Cardiac muscle cell (in vitro differentiated cells and primary cell): ENCODE results near the gene BMI1. TPM values are rescaled to one million over a fixed set of nuclear protein-coding genes. Genes with fewer than 3 reads are reported as not detected.

Source experiments
- DNase-seq, 2 donors: peaks; one replicate each; pipeline versions ENCODE4 v3.0.0 to v3.0.0-alpha.2; 2010 to 2017; ENCODE audit warnings: low read depth in 1 of 2, low spot score in 1 of 2
- H3K27ac ChIP-seq: fragments of 200-600 bp; sonication (generic); 2 replicates; pipeline ENCODE4 v1.5.1; 2016
- H3K27me3 ChIP-seq: fragments of 200-600 bp; sonication (generic); 2 replicates; pipeline ENCODE4 v1.6.0; 2016; ENCODE audit warnings: control low read depth
- H3K36me3 ChIP-seq: fragments of 200-600 bp; sonication (generic); 2 replicates; pipeline ENCODE4 v1.5.1; 2016; ENCODE audit warnings: control low read depth
- H3K4me1 ChIP-seq: fragments of 200-600 bp; sonication (generic); 2 replicates; pipeline ENCODE4 v1.8.1; 2017; ENCODE audit warnings: low read depth, mild to moderate bottlenecking, mixed run types
- H3K4me3 ChIP-seq: fragments of 200-600 bp; sonication (generic); 2 replicates; pipeline ENCODE4 v1.5.1; 2016; ENCODE audit warnings: mild to moderate bottlenecking
- H3K9me3 ChIP-seq: fragments of 200-600 bp; sonication (generic); 2 replicates; pipeline ENCODE4 v1.5.1; 2017; ENCODE audit warnings: low read depth, mild to moderate bottlenecking, control low read depth
- polyA plus RNA-seq: library from polyadenylated mRNA; unstranded; fragments of >200 nt; fragmentation: Nextera tagmentation; extraction: Ambion mirVana; gene quantifications from 2 replicates; pipeline ENCODE4 v1.2.1, GENCODE V29; 2016
- total RNA-seq: library from RNA; depleted of rRNA; stranded (reverse); fragments of >200 nt; gene quantifications from 2 replicates; pipeline ENCODE4 v1.2.3, GENCODE V29; 2016
- TF ChIP-seq, protein P1 (sequence below): IDR thresholded peaks from 2 replicates; pipeline ENCODE4 v1.5.1; 2012; ENCODE audit warnings: low read depth, mild to moderate bottlenecking, low read length

Gene BMI1
- total and polyA plus RNA-seq, 2 experiments from 2014 or later = 10.4 to 16.7 TPM

DNA sequence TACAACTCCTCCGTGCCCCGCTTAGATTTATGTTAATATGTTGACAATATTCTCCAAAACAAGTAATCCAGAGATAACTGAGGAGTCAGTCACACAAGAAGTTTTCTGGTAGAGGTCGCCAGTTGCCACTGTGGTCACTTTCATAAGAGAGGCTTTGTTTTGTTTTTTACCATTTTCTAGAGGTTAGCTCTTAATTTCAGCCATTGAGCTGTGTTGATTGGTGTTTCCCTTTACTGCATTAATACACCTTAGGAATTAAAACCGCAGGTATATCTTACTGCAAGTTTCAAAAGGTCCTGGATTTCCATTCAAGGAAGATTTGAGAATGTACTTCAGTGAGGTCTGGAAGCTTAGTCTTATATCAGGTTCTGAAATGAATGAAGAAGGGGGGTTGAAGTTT is 3.5 kb downstream of the BMI1 start:
- Histone ChIP-seq H3K27ac (no peak overlapping the region), H3K27me3 (peaks cover 55% of the 10 kb centered on the region), H3K4me3 (peak overlapping the region; percentile 59), H3K36me3 (peaks cover 16% of the 10 kb centered on the region), H3K4me1 (peaks cover 16% of the 10 kb centered on the region), H3K9me3 (no peaks in the 10 kb centered on the region)
- TF ChIP-seq, protein P1, sequence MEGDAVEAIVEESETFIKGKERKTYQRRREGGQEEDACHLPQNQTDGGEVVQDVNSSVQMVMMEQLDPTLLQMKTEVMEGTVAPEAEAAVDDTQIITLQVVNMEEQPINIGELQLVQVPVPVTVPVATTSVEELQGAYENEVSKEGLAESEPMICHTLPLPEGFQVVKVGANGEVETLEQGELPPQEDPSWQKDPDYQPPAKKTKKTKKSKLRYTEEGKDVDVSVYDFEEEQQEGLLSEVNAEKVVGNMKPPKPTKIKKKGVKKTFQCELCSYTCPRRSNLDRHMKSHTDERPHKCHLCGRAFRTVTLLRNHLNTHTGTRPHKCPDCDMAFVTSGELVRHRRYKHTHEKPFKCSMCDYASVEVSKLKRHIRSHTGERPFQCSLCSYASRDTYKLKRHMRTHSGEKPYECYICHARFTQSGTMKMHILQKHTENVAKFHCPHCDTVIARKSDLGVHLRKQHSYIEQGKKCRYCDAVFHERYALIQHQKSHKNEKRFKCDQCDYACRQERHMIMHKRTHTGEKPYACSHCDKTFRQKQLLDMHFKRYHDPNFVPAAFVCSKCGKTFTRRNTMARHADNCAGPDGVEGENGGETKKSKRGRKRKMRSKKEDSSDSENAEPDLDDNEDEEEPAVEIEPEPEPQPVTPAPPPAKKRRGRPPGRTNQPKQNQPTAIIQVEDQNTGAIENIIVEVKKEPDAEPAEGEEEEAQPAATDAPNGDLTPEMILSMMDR = no peak
- no peak for DNase-seq

DNA sequence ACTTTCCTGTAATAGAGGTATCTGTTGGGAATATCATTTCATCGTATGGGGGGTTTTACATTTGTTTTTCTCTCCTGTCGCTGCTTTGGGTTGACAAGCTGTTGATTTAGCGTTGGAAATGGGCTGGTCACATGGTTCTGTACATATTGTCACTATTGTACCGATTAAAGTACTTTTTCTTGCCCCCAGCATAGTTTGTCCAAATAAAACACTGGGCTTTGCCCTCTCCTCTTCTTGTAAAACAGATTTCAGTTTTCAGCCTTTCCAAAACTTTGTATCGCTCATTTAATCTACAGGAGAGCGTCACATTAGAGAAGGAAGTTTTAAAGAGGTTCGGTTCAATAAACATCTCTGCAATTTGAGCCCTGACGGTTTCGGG is 4.0 kb downstream of the BMI1 start:
- H3K36me3 ChIP-seq = peaks cover 21% of the 10 kb centered on the region
- TF ChIP-seq, protein P1 = no peak
- peak overlapping the region; percentile 59 for H3K4me3 ChIP-seq
- H3K27me3 ChIP-seq = peaks cover 55% of the 10 kb centered on the region
- no peak overlapping the region for H3K27ac ChIP-seq
- no peak for DNase-seq
- peaks cover 16% of the 10 kb centered on the region for H3K4me1 ChIP-seq
- H3K9me3 ChIP-seq = no peaks in the 10 kb centered on the region

DNA sequence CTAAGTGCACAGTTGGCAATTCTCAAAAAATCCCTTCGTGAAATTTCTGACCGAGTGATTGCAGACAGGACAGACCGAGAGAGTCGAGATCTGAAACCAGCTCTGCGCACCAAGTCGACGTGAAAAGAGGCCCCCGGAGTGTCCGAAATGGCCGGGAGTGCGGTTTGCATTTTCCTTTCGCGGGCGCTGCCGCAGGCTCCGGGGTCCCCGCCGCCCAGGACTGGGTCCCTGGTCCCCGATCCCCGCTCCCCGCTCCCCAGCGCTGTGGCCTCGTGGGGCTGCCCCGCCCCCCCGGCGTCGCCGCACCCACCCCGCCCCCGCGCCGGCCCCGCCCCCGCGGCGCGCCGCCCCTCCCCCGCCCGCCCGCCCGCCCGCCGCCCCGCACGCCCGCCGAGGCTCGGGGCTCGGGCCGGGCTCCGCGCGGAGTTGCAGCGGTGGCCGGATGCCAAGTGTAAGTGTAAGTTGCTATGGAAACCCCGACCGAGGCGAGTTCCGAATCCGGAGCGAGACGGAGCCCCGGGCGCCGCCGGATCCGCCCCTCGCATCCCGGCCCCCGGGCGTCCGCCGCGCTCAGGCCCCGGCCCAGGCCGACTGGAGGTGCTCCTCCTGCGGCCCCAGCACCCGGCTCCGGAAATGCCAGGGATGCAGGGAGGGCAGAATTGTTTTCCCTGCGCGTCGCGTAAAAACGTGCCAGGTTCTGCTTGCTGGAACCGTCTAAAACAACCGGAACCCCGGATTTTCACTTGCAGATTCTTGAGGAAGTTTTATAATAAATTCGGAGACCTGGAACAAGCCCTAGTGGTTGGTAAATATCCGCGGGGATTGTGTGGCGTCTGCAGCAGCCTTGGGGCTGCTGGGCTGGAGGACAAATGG is 4.6 kb downstream of the BMI1 start:
- H3K4me1 ChIP-seq = peaks cover 16% of the 10 kb centered on the region
- TF ChIP-seq, protein P1 = no peak
- peaks cover 23% of the 10 kb centered on the region for H3K36me3 ChIP-seq
- peak overlapping the region; percentile 59 for H3K4me3 ChIP-seq
- peaks cover 56% of the 10 kb centered on the region for H3K27me3 ChIP-seq
- H3K9me3 ChIP-seq = no peaks in the 10 kb centered on the region
- peak; percentile 87 to 88 for DNase-seq
- peak overlapping the region; percentile 18 for H3K27ac ChIP-seq

GRCh38 chr10:22326145-22326702 is 5.3 kb downstream of the BMI1 start:
- H3K27ac ChIP-seq = no peak overlapping the region
- H3K4me1 ChIP-seq = peaks cover 16% of the 10 kb centered on the region
- TF ChIP-seq, protein P1 = no peak
- H3K4me3 ChIP-seq = peak overlapping the region; percentile 59
- no peaks in the 10 kb centered on the region for H3K9me3 ChIP-seq
- peaks cover 63% of the 10 kb centered on the region for H3K27me3 ChIP-seq
- peaks cover 23% of the 10 kb centered on the region for H3K36me3 ChIP-seq
- DNase-seq = no peak

DNA sequence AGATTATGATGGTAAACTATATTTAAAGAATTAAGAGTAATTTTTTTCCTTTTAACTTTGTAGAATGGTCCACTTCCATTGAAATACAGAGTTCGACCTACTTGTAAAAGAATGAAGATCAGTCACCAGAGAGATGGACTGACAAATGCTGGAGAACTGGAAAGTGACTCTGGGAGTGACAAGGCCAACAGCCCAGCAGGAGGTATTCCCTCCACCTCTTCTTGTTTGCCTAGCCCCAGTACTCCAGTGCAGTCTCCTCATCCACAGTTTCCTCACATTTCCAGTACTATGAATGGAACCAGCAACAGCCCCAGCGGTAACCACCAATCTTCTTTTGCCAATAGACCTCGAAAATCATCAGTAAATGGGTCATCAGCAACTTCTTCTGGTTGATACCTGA is 8.3 kb downstream of the BMI1 start:
- peaks cover 10% of the 10 kb centered on the region for H3K4me1 ChIP-seq
- DNase-seq = no peak
- no peak overlapping the region for H3K4me3 ChIP-seq
- H3K9me3 ChIP-seq = no peaks in the 10 kb centered on the region
- H3K27me3 ChIP-seq = peaks cover 69% of the 10 kb centered on the region
- TF ChIP-seq, protein P1 = no peak
- H3K27ac ChIP-seq = no peak overlapping the region
- peaks cover 23% of the 10 kb centered on the region for H3K36me3 ChIP-seq
